SH-SY5Y (cell line): ENCODE measurements around the gene BICDL1.

Experiments
- GATA2 ChIP-seq: IDR thresholded peaks from 2 replicates; pipeline ENCODE4 v1.6.1; 2011; ENCODE audit warnings: mild to moderate bottlenecking, low read depth, low read length
- GATA3 ChIP-seq: IDR thresholded peaks from 2 replicates; pipeline ENCODE4 v1.6.1; 2011; ENCODE audit warnings: low read depth, mild to moderate bottlenecking, low read length, moderate library complexity

DNA sequence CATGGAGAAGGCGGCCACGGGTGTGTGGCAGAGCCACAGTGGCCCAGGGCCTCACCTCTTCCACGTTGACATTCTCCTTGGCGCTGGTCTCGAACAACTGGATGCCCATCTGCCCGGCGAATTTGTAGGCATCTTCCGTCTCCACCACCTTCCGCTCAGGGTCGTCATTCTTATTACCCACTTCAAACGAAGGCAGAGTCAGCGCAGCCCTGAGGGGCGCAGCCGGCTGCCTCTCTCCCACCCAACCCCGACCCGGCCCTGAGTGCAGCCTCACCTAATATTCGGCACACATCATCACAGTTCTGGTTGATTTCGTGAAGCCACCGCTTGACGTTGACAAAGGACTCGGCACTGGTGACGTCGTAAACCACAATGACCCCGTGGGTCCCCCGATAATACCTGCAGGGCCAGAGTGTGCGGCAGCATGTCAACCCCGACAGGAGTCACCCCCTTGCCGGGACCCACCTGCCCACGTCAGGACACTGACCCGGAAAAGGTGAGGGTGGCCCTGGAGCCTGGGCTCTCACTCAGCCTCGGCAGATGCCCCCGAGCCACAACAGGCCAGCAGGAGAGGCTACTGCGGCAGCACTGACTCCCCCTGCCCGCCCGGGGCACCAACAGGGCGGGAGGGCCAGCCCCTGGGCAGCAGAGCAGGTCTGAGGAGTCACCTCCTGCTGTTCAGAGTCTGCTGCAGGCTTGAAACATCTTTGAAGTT lies 109.9 kb downstream of the BICDL1 start:
- TF ChIP-seq GATA2 (no peak), GATA3 (no peak)
